Fibroblast of lung (primary cell): Measurements from ENCODE around the gene AMBP.

Source experiments
- EZH2 ChIP-seq: IDR thresholded peaks from 2 replicates; pipeline ENCODE4 v1.5.1; 2012; ENCODE audit warnings: low read length, control low read depth, mild to moderate bottlenecking; ENCODE audit errors: missing control alignments
- TF ChIP-seq, protein P1 (sequence below), 2 donors: IDR thresholded peaks in 1 of 2; conservative IDR thresholded peaks in 1 of 2; 1 replicate in 1 of 2; 2 replicates in 1 of 2; pipeline ENCODE4 v1.5.1; 2011 to 2012; ENCODE audit warnings: low read length in 2 of 2, control low read depth in 1 of 2, inconsistent platforms in 1 of 2, low read depth in 1 of 2, mild to moderate bottlenecking in 1 of 2

DNA sequence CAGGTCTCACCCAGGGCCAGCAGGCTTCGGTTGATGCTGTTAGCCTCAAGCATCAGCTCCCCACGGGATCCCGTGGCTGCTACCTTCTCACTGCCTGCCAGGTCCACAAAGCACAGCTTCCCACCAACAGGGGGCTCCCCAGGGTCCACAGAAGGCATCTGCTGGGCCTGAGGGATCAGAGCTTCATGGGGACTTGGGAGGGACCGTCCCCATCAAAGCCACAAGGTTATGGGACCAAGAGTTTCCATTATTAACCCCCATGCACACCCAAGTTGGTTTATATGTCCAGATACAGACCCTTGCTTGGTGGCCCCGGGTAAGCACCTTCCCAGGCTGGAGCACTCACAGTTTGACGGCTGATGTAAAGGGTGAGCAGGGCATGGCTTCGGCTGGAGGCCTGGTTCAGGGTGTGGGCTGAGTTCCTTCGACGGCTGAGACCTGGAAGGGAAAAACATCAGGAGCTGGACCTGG lies 18.0 kb upstream of the AMBP start:
- TF ChIP-seq, protein P1, sequence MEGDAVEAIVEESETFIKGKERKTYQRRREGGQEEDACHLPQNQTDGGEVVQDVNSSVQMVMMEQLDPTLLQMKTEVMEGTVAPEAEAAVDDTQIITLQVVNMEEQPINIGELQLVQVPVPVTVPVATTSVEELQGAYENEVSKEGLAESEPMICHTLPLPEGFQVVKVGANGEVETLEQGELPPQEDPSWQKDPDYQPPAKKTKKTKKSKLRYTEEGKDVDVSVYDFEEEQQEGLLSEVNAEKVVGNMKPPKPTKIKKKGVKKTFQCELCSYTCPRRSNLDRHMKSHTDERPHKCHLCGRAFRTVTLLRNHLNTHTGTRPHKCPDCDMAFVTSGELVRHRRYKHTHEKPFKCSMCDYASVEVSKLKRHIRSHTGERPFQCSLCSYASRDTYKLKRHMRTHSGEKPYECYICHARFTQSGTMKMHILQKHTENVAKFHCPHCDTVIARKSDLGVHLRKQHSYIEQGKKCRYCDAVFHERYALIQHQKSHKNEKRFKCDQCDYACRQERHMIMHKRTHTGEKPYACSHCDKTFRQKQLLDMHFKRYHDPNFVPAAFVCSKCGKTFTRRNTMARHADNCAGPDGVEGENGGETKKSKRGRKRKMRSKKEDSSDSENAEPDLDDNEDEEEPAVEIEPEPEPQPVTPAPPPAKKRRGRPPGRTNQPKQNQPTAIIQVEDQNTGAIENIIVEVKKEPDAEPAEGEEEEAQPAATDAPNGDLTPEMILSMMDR (conservative IDR thresholded peaks at IDR 0.05 in 1 of 2, IDR thresholded peaks at IDR 0.05 in 1 of 2; ENCODE audit: low read depth in 1 of 2, low read length in 2 of 2) = no peak
- TF ChIP-seq EZH2 = no peak
